Astrocyte of the cerebellum (primary cell): ENCODE data around the gene AP3S1.

Experiments
- DNase-seq: peaks from one replicate; pipeline ENCODE4 v3.0.0-alpha.2; 2011; ENCODE audit warnings: low read depth
- H3K4me3 ChIP-seq: 2 replicates; pipeline ENCODE4 v1.5.1; 2011; ENCODE audit warnings: mild to moderate bottlenecking, low read depth, low read length, moderate library complexity
- CTCF ChIP-seq: IDR thresholded peaks from 2 replicates; pipeline ENCODE4 v1.5.1; 2012; ENCODE audit warnings: low read length, low read depth, moderate library complexity, mild to moderate bottlenecking; ENCODE audit errors: missing control alignments
- in situ Hi-C: cut with HindIII; loops from 2 replicates; pipeline ENCODE4 v1.10.0; 2017; ENCODE audit warnings: low sequenced_read_pairs

AP3S1 gene

GRCh38 chr5:115849258-115849798 is 7.6 kb downstream of the AP3S1 start:
- H3K4me3 ChIP-seq = no peak overlapping the region
- in situ Hi-C loops = no loop called here
- no peak for DNase-seq
- no peak for TF ChIP-seq CTCF

GRCh38 chr5:115850744-115851416 is 9.1 kb downstream of the AP3S1 start:
- in situ Hi-C loops = no loop called here
- H3K4me3 ChIP-seq = no peak overlapping the region
- DNase-seq = no peak
- no peak for TF ChIP-seq CTCF

GRCh38 chr5:115854139-115854538 is 12.4 kb downstream of the AP3S1 start:
- no peak for TF ChIP-seq CTCF
- no peak for DNase-seq
- in situ Hi-C loops = no loop called here
- H3K4me3 ChIP-seq = no peak overlapping the region

- H3K4me3 ChIP-seq = no peak overlapping the region
- no peak for TF ChIP-seq CTCF
- no peak for DNase-seq
- in situ Hi-C loops = no loop called here
Observed at GRCh38 chr5:115855959-115856358, 14.2 kb downstream of the AP3S1 start.

- no peak for DNase-seq
- H3K4me3 ChIP-seq = no peak overlapping the region
- no peak for TF ChIP-seq CTCF
- in situ Hi-C loops = no loop called here
Observed at GRCh38 chr5:115857057-115857479, 15.3 kb downstream of the AP3S1 start.

GRCh38 chr5:115857626-115858349 is 16.1 kb downstream of the AP3S1 start:
- TF ChIP-seq CTCF = no peak
- in situ Hi-C loops = no loop called here
- DNase-seq = peak; percentile 44
- no peak overlapping the region for H3K4me3 ChIP-seq
